ENCODE results near the gene OLFM1.

DNA sequence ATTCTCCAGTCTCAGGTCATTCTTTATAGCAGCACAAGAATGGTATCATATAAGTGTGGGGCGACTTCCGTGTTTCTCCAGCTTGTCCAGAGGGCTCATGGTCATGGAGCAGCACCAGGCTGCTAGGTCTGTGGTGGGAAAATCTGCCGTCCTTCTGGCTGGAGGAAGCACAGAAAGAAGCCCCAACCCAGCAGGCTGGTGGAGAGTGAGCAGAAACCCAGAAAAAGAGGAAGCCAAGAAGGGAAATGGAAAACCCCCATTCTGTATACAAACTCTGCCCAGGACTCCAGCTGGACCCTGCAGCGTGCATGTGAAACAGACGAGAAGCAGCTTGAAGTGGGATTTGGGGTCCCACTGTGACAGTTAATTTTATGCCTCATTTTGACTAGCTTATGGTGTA, 34.3 kb upstream of the OLFM1 start:
- TF ChIP-seq CTCF (conservative IDR thresholded peaks at IDR 0.05) (no peak), EZH2 (IDR thresholded peaks at IDR 0.05; ENCODE audit: low read depth) (no peak)

Data from PC-9 (cell line).